CD4-positive, CD25-positive, alpha-beta regulatory T cell (primary cell): ENCODE data around the gene GPR34. TPM values are rescaled to one million over a fixed set of nuclear protein-coding genes. Genes with fewer than 3 reads are reported as not detected.
"Not testable (repeated sequence)": the region's sequence is repeated elsewhere in the genome, so short reads cannot be mapped to it uniquely, and the experiment has no call there.

Experiments used
- ATAC-seq, 2 donors: fragments of 150-1000 bp; cut with Tn5 transposase; one replicate each; pipeline ENCODE4 v1.10.0; 2021; ENCODE audit warnings: low read depth in 2 of 2, moderate number of reproducible peaks in 2 of 2, moderate library complexity in 1 of 2
- DNase-seq, 3 donors: peaks; one replicate each; pipeline versions ENCODE4 v3.0.0 to v3.0.0-alpha.2; 2012 to 2022; ENCODE audit warnings: mixed read lengths in 1 of 3
- H3K27ac ChIP-seq: one replicate; pipeline ENCODE4 v1.7.0; 2013; ENCODE audit warnings: mild to moderate bottlenecking, low read length; ENCODE audit not compliant: insufficient read depth, poor library complexity, severe bottlenecking
- H3K27me3 ChIP-seq: one replicate; pipeline ENCODE4 v1.7.0; 2013; ENCODE audit warnings: low read length; ENCODE audit not compliant: control insufficient read depth, insufficient read depth
- H3K36me3 ChIP-seq: one replicate; pipeline ENCODE4 v1.7.0; 2013; ENCODE audit warnings: mild to moderate bottlenecking, low read length, moderate library complexity; ENCODE audit not compliant: control insufficient read depth, insufficient read depth
- H3K4me1 ChIP-seq: 2 replicates; pipeline ENCODE4 v1.7.0; 2013; ENCODE audit warnings: mild to moderate bottlenecking, low read length; ENCODE audit not compliant: insufficient read depth, control insufficient read depth, poor library complexity, severe bottlenecking
- H3K4me3 ChIP-seq: one replicate; pipeline ENCODE4 v1.7.0; 2013; ENCODE audit warnings: low read depth, mild to moderate bottlenecking, low read length, moderate library complexity
- H3K9me3 ChIP-seq, 2 experiments: 1 replicate in 1 of 2; 2 replicates in 1 of 2; pipeline ENCODE4 v1.7.0; 2013; ENCODE audit warnings: low read length in 2 of 2, mild to moderate bottlenecking in 1 of 2, moderate library complexity in 1 of 2; ENCODE audit not compliant: control insufficient read depth in 2 of 2
- H3K27ac Mint-ChIP-seq, 3 donors: one replicate each; pipeline ENCODE4 v1.8.0; 2020 to 2022; ENCODE audit warnings: mild to moderate bottlenecking in 3 of 3, mixed read lengths in 3 of 3, moderate library complexity in 2 of 3
- H3K27me3 Mint-ChIP-seq: one replicate; pipeline ENCODE4 v1.8.0; 2022; ENCODE audit warnings: mild to moderate bottlenecking, mixed read lengths
- H3K36me3 Mint-ChIP-seq: one replicate; pipeline ENCODE4 v1.8.0; 2020; ENCODE audit warnings: mixed read lengths
- H3K4me1 Mint-ChIP-seq, 4 donors: one replicate each; pipeline ENCODE4 v1.8.0; 2020 to 2022; ENCODE audit warnings: mixed read lengths in 4 of 4, mild to moderate bottlenecking in 1 of 4
- H3K4me3 Mint-ChIP-seq, 4 donors: one replicate each; pipeline ENCODE4 v1.8.0; 2020 to 2022; ENCODE audit warnings: mild to moderate bottlenecking in 4 of 4, mixed read lengths in 4 of 4, moderate library complexity in 3 of 4
- H3K9me3 Mint-ChIP-seq, 7 donors: one replicate each; pipeline ENCODE4 v1.8.0; 2020 to 2022; ENCODE audit warnings: mixed read lengths in 7 of 7, mild to moderate bottlenecking in 3 of 7, moderate library complexity in 2 of 7
- polyA plus RNA-seq, 4 donors: library from polyadenylated mRNA; unstranded; fragments of 300-500 nt; fragmentation: Illumina TruSeq; gene quantifications; one replicate each; pipeline ENCODE4 v1.2.3, GENCODE V29; 2021
- total RNA-seq: library from RNA; stranded (reverse); gene quantifications from one replicate; pipeline ENCODE4 v1.2.3, GENCODE V29; 2022

Gene GPR34
- total and polyA plus RNA-seq, 5 donors from 2014 or later: 0.17 to 0.53 (median 0.24) TPM; not detected in 2

- H3K36me3 ChIP-seq: peaks cover 37% of the 10 kb centered on the region
- Mint-ChIP-seq H3K4me3 (no peak overlapping the region), H3K27ac (no peak overlapping the region), H3K36me3 (peaks cover 13% of the 10 kb centered on the region), H3K4me1 (peaks cover 6 to 30% (median 26%) of the 10 kb centered on the region in 4 donors), H3K9me3 (no peaks in the 10 kb centered on the region), H3K27me3 (no peaks in the 10 kb centered on the region)
- no peaks in the 10 kb centered on the region for H3K9me3 ChIP-seq
- no peak overlapping the region for H3K4me3 ChIP-seq
- H3K4me1 ChIP-seq: no peaks in the 10 kb centered on the region
- H3K27ac ChIP-seq: no peak overlapping the region
- no peak for ATAC-seq
- no peaks in the 10 kb centered on the region for H3K27me3 ChIP-seq
- no peak for DNase-seq
These were observed 23.9 kb upstream of the GPR34 start for GRCh38 chrX:41664908-41665307.

GRCh38 chrX:41665686-41666085, 23.1 kb upstream of the GPR34 start:
- Mint-ChIP-seq H3K27me3 (no peaks in the 10 kb centered on the region), H3K36me3 (peaks cover 13% of the 10 kb centered on the region), H3K9me3 (no peaks in the 10 kb centered on the region), H3K27ac (peak overlapping the region in 1 of 3 donors; percentile 8), H3K4me1 (peaks cover 6 to 34% (median 26%) of the 10 kb centered on the region in 4 donors), H3K4me3 (no peak overlapping the region)
- ATAC-seq (no peak), DNase-seq (no peak)
- H3K27me3 ChIP-seq: no peaks in the 10 kb centered on the region
- no peaks in the 10 kb centered on the region for H3K4me1 ChIP-seq
- H3K9me3 ChIP-seq: no peaks in the 10 kb centered on the region
- no peak overlapping the region for H3K27ac ChIP-seq
- H3K4me3 ChIP-seq: no peak overlapping the region
- peaks cover 32% of the 10 kb centered on the region for H3K36me3 ChIP-seq

- DNase-seq (peak in 1 of 3 donors; percentile 43), ATAC-seq (no peak)
- Mint-ChIP-seq H3K36me3 (peaks cover 10% of the 10 kb centered on the region), H3K4me3 (peak overlapping the region in 1 of 4 donors; percentile 36), H3K4me1 (peaks cover 6 to 34% (median 27%) of the 10 kb centered on the region in 4 donors), H3K9me3 (no peaks in the 10 kb centered on the region), H3K27ac (peak overlapping the region in 1 of 3 donors; percentile 26), H3K27me3 (no peaks in the 10 kb centered on the region)
- no peaks in the 10 kb centered on the region for H3K4me1 ChIP-seq
- H3K9me3 ChIP-seq: no peaks in the 10 kb centered on the region
- H3K36me3 ChIP-seq: peaks cover 33% of the 10 kb centered on the region
- no peaks in the 10 kb centered on the region for H3K27me3 ChIP-seq
- H3K4me3 ChIP-seq: no peak overlapping the region
- H3K27ac ChIP-seq: no peak overlapping the region
These were observed 22.5 kb upstream of the GPR34 start for GRCh38 chrX:41666251-41666650.

- peaks cover 6 to 37% (median 28%) of the 10 kb centered on the region in 4 donors for H3K4me1 Mint-ChIP-seq
- H3K36me3 Mint-ChIP-seq: peaks cover 13% of the 10 kb centered on the region
- DNase-seq (peak in 1 of 3 donors; percentile 16), ATAC-seq (peak in 1 of 2 donors; percentile 34)
- peak overlapping the region; percentile 14 for H3K27ac ChIP-seq
- peak overlapping the region in 1 of 4 donors; percentile 71 for H3K4me3 Mint-ChIP-seq
- no peaks in the 10 kb centered on the region for H3K27me3 Mint-ChIP-seq
- no peak overlapping the region for H3K4me3 ChIP-seq
- no peaks in the 10 kb centered on the region for H3K4me1 ChIP-seq
- H3K27ac Mint-ChIP-seq: peak overlapping the region in 2 of 3 donors; percentile 20
- no peaks in the 10 kb centered on the region for H3K9me3 ChIP-seq
- no peaks in the 10 kb centered on the region for H3K9me3 Mint-ChIP-seq
- peaks cover 25% of the 10 kb centered on the region for H3K36me3 ChIP-seq
- H3K27me3 ChIP-seq: no peaks in the 10 kb centered on the region
These were observed 21.1 kb upstream of the GPR34 start for GRCh38 chrX:41667631-41668030.

- H3K27ac Mint-ChIP-seq: no peak overlapping the region
- Histone ChIP-seq H3K27ac (no peak overlapping the region), H3K36me3 (peaks cover 16% of the 10 kb centered on the region), H3K4me1 (no peaks in the 10 kb centered on the region), H3K9me3 (no peaks in the 10 kb centered on the region), H3K4me3 (no peak overlapping the region), H3K27me3 (no peaks in the 10 kb centered on the region)
- H3K27me3 Mint-ChIP-seq: no peaks in the 10 kb centered on the region
- ATAC-seq: no peak
- H3K4me1 Mint-ChIP-seq: peaks cover 6 to 46% (median 35%) of the 10 kb centered on the region in 4 donors
- H3K9me3 Mint-ChIP-seq: peaks cover 0 to 3% (median 0%) of the 10 kb centered on the region in 7 donors
- peaks cover 10% of the 10 kb centered on the region for H3K36me3 Mint-ChIP-seq
- no peak overlapping the region for H3K4me3 Mint-ChIP-seq
- DNase-seq: no peak
These were observed 18.7 kb upstream of the GPR34 start for GRCh38 chrX:41670112-41670511.

- H3K4me1 Mint-ChIP-seq: peaks cover 6 to 38% (median 31%) of the 10 kb centered on the region in 4 donors
- H3K27ac Mint-ChIP-seq: no peak overlapping the region
- peaks cover 0 to 3% (median 0%) of the 10 kb centered on the region in 7 donors for H3K9me3 Mint-ChIP-seq
- Histone ChIP-seq H3K27me3 (no peaks in the 10 kb centered on the region), H3K4me1 (no peaks in the 10 kb centered on the region), H3K4me3 (no peak overlapping the region), H3K9me3 (no peaks in the 10 kb centered on the region), H3K27ac (no peak overlapping the region), H3K36me3 (peaks cover 9% of the 10 kb centered on the region)
- ATAC-seq (no peak), DNase-seq (no peak)
- H3K27me3 Mint-ChIP-seq: no peaks in the 10 kb centered on the region
- H3K4me3 Mint-ChIP-seq: no peak overlapping the region
- peaks cover 3% of the 10 kb centered on the region for H3K36me3 Mint-ChIP-seq
These were observed 17.7 kb upstream of the GPR34 start for GRCh38 chrX:41671082-41671481.

- peaks cover 8% of the 10 kb centered on the region for H3K36me3 Mint-ChIP-seq
- no peak overlapping the region for H3K4me3 Mint-ChIP-seq
- no peaks in the 10 kb centered on the region for H3K9me3 ChIP-seq
- H3K4me1 Mint-ChIP-seq: peaks cover 0 to 31% (median 24%) of the 10 kb centered on the region in 4 donors
- DNase-seq (no peak), ATAC-seq (no peak)
- peaks cover 12% of the 10 kb centered on the region for H3K36me3 ChIP-seq
- no peak overlapping the region for H3K27ac ChIP-seq
- H3K27me3 Mint-ChIP-seq: no peaks in the 10 kb centered on the region
- H3K27ac Mint-ChIP-seq: peak overlapping the region in 1 of 3 donors; percentile 1
- no peaks in the 10 kb centered on the region for H3K27me3 ChIP-seq
- H3K4me1 ChIP-seq: no peaks in the 10 kb centered on the region
- no peak overlapping the region for H3K4me3 ChIP-seq
- peaks cover 0 to 3% (median 0%) of the 10 kb centered on the region in 7 donors for H3K9me3 Mint-ChIP-seq
These were observed 16.1 kb upstream of the GPR34 start for GRCh38 chrX:41672643-41673042.

GRCh38 chrX:41676361-41676760, 12.4 kb upstream of the GPR34 start:
- ATAC-seq, H3K4me1 ChIP-seq, H3K4me3 Mint-ChIP-seq, H3K9me3 ChIP-seq, H3K27me3 ChIP-seq, H3K27ac ChIP-seq, H3K36me3 Mint-ChIP-seq, H3K27me3 Mint-ChIP-seq, H3K9me3 Mint-ChIP-seq, DNase-seq, H3K36me3 ChIP-seq, H3K4me3 ChIP-seq: not testable (repeated sequence)
- Mint-ChIP-seq H3K4me1 (peaks cover 8 to 27% (median 20%) of the 10 kb centered on the region in 4 donors), H3K27ac (peak overlapping the region in 2 of 3 donors; percentile 8 to 19)
